ENCODE measurements around the gene LCN6.

DNA sequence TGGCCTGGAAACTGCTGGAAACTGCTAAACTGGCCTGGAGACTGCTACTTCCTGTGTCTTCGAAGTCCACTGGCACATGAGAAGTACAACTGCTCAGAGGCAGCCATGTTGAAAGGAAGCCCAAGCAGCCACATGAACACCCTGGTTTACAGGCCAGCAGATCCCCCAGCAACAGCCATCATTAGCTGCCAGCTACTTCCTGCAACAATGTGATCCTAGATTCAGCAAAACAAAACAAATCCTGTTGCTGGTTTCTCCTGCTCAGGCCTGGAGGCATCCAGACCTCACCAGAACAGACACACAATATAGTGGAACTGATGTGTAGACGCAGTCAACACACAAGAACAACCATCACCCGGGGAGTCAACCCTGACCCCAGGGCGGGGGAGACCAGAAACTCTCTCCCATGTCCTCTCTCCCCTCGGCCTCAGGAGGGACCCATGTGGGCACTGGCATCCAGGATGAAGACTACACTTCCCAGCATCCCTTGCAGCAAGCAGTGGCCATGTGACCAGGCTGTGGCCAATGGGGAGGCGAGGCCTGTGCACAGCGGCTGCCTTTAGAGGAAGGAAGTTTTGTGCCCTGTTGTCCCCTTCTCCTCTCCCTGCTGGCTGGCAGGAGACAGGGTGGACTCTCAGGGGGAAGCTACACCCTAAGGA lies 25.2 kb upstream of the LCN6 start:
- TF ChIP-seq SALL2 (CRISPR knock-in tag; IDR thresholded peaks at IDR 0.05), result no peak
- no peak for TF ChIP-seq FOXA3 (CRISPR knock-in tag; IDR thresholded peaks at IDR 0.05)
